K562 (cell line): ENCODE measurements around the gene RACGAP1. TPM values are rescaled to one million over a fixed set of nuclear protein-coding genes. Genes with fewer than 3 reads are reported as not detected.

Source experiments
- ATAC-seq: fragments of 200-7000 bp; cut with Tn5 transposase; 3 replicates; pipeline ENCODE4 v1.9.1; 2020; ENCODE audit warnings: moderate library complexity
- BruUV-seq: library from RNA; stranded (reverse); fragments of 400-500 nt; replicated peaks from 2 replicates; lab custom pipeline; 2021; lab: Mats Ljungman, UMichigan
- CTCF ChIA-PET: fragments of 300-600 bp; formaldehyde crosslinking; extraction: SDS; loops from one replicate; lab custom pipeline; 2021; ENCODE audit warnings: low intra/inter-chr PET ratio; lab: Yijun Ruan, JAX
- POLR2A ChIA-PET: fragments of 300-600, 350-650 bp; sonication (Branson Sonifier 250); formaldehyde crosslinking; extraction: SDS; loops from one replicate; lab custom pipeline; 2021; ENCODE audit warnings: antibody characterized with exemption, inconsistent platforms; lab: Yijun Ruan, JAX
- DNase-seq, 4 experiments: peaks; one replicate each; pipeline versions ENCODE4 v3.0.0 to v3.0.0-alpha.2; 2011 to 2018; ENCODE audit warnings: low spot score in 3 of 4, mixed read lengths in 3 of 4; ENCODE audit errors: extremely low read depth in 1 of 4
- FAIRE-seq: peaks from 2 replicates; lab custom pipeline; 2011; peaks lifted over from hg19 to GRCh38; lab: Jason Lieb, UNC
- H2AFZ ChIP-seq: 2 replicates; pipeline ENCODE4 v1.6.0; 2011; ENCODE audit warnings: low read depth, low read length, control low read depth, inconsistent platforms
- H3K27ac ChIP-seq: fragments of 200-600 bp; 3 replicates; pipeline ENCODE4 v1.8.0; 2011; ENCODE audit warnings: low read depth, mild to moderate bottlenecking, control low read depth, inconsistent platforms, low read length, moderate library complexity, mixed read lengths; ENCODE audit errors: extremely low read depth
- H3K27me3 ChIP-seq, 2 experiments: fragments of 300-600 bp in 1 of 2; 2 replicates in 1 of 2; 3 replicates in 1 of 2; pipeline versions ENCODE4 v1.6.0 to v1.8.0; 2011; ENCODE audit warnings: inconsistent platforms in 2 of 2, low read length in 2 of 2, mild to moderate bottlenecking in 1 of 2, mixed read lengths in 1 of 2, moderate library complexity in 1 of 2; ENCODE audit not compliant: control insufficient read depth in 2 of 2, insufficient read depth in 2 of 2
- H3K36me3 ChIP-seq: fragments of 300-600 bp; 3 replicates; pipeline ENCODE4 v1.8.0; 2011; ENCODE audit warnings: mild to moderate bottlenecking, low read length, inconsistent platforms; ENCODE audit not compliant: control insufficient read depth, insufficient read depth
- H3K4me1 ChIP-seq, 2 experiments: fragments of 200-600 bp in 1 of 2; replicated peaks in 1 of 2; 2 replicates in 1 of 2; 3 replicates in 1 of 2; pipeline versions ENCODE4 v1.5.1 to v1.8.0; 2011; ENCODE audit warnings: inconsistent platforms in 2 of 2, low read length in 2 of 2, mild to moderate bottlenecking in 1 of 2, mixed read lengths in 1 of 2, moderate library complexity in 1 of 2; ENCODE audit not compliant: control insufficient read depth in 2 of 2, insufficient read depth in 2 of 2
- H3K4me2 ChIP-seq: 2 replicates; pipeline ENCODE4 v1.6.1; 2011; ENCODE audit warnings: low read length, control low read depth, inconsistent platforms, mixed read lengths; ENCODE audit not compliant: insufficient read depth
- H3K4me3 ChIP-seq: fragments of 200-600 bp; sonication (generic), shearing (Covaris generic); 2 replicates; pipeline ENCODE4 v1.5.1; 2016; ENCODE audit warnings: control low read depth, inconsistent platforms
- H3K79me2 ChIP-seq: fragments of 200-600 bp; 3 replicates; pipeline ENCODE4 v1.8.0; 2011; ENCODE audit warnings: low read length, inconsistent platforms; ENCODE audit not compliant: control insufficient read depth, insufficient read depth
- H3K9ac ChIP-seq, 2 experiments: 2 replicates each; pipeline versions ENCODE4 v1.6.0 to v1.6.1; 2011; ENCODE audit warnings: low read depth in 2 of 2, low read length in 2 of 2, control low read depth in 1 of 2, inconsistent platforms in 1 of 2, mild to moderate bottlenecking in 1 of 2, mixed read lengths in 1 of 2; ENCODE audit not compliant: insufficient read depth in 1 of 2
- H3K9me1 ChIP-seq: one replicate; pipeline ENCODE4 v1.6.0; 2011; ENCODE audit warnings: inconsistent platforms, mild to moderate bottlenecking, low read length, moderate library complexity; ENCODE audit not compliant: control insufficient read depth, insufficient read depth
- H3K9me3 ChIP-seq: replicated peaks from 2 replicates; pipeline ENCODE4 v1.5.1; 2011; ENCODE audit warnings: low read depth, low read length, inconsistent platforms; ENCODE audit not compliant: control insufficient read depth, insufficient read depth
- H4K20me1 ChIP-seq: replicated peaks from 2 replicates; pipeline ENCODE4 v1.6.1; 2011; ENCODE audit warnings: low read length, inconsistent platforms, mixed read lengths; ENCODE audit not compliant: control insufficient read depth, insufficient read depth
- BRF1 ChIP-seq: IDR thresholded peaks from 3 replicates; pipeline ENCODE4 v1.6.1; 2011; ENCODE audit warnings: borderline replicate concordance, mild to moderate bottlenecking; ENCODE audit not compliant: insufficient read length; ENCODE audit errors: extremely low read depth
- CREB1 ChIP-seq, 2 experiments: sonication (generic) in 1 of 2; formaldehyde crosslinking in 1 of 2; IDR thresholded peaks; 2 replicates each; pipeline versions ENCODE4 v1.6.1 to v1.8.0; 2012 to 2022; ENCODE audit warnings: inconsistent platforms in 1 of 2, mild to moderate bottlenecking in 1 of 2, missing genetic modification reagents in 1 of 2, moderate library complexity in 1 of 2
- SRSF1 ChIP-seq: fragments of 200-400 bp; formaldehyde crosslinking; IDR thresholded peaks from 2 replicates; pipeline ENCODE4 v1.6.1; 2017; ENCODE audit warnings: mild to moderate bottlenecking, low read depth, low read length, moderate library complexity
- WHSC1 ChIP-seq: IDR thresholded peaks from one replicate; pipeline ENCODE4 v1.6.1; 2012; ENCODE audit warnings: low read length, control low read depth, inconsistent platforms
- ZNF699 ChIP-seq: fragments of 250-450 bp; sonication (Bioruptor Pico); IDR thresholded peaks from 2 replicates; pipeline ENCODE4 v1.8.0; 2021; ENCODE audit warnings: mild to moderate bottlenecking, moderate library complexity; ENCODE audit not compliant: insufficient replicate concordance
- WGBS: fragments of 100-300 bp; shearing (Covaris generic); methylation state at CpG from one replicate; pipeline ENCODE4 v1.1.6; 2016; ENCODE audit warnings: low coverage, mixed read lengths; ENCODE audit not compliant: insufficient coverage; ENCODE audit errors: missing lambda C conversion rate; 5-methylcytosine and 5-hydroxymethylcytosine counted together
- in situ Hi-C: fragments of 300-500 bp; cut with MboI; formaldehyde crosslinking; loops from 4 replicates; pipeline ENCODE4 v1.15.0; 2018; ENCODE audit warnings: inconsistent platforms, mixed read lengths
- intact Hi-C: fragments of 100-400 bp; cut with micrococcal nuclease; formaldehyde crosslinking; loops from 2 replicates; pipeline ENCODE4 v1.14.2; 2022
- polyA plus RNA-seq, 8 experiments: library from polyadenylated mRNA; depleted of rRNA in 4 of 8; stranded (reverse) in 5 of 8; unstranded in 3 of 8; fragments of >200 nt; fragmentation: Nextera tagmentation in 2 of 8; fragmentation: Illumina TruSeq in 1 of 8; extraction: Ambion mirVana in 2 of 8; extraction: Trizol in 1 of 8; gene quantifications; 2 replicates each; pipeline versions ENCODE4 v1.2.1 to v1.2.3, GENCODE V29; 2011 to 2014; ENCODE audit warnings: inconsistent platforms in 1 of 8, missing spikeins in 1 of 8
- total RNA-seq, 7 experiments: library from RNA; depleted of rRNA in 6 of 7; stranded (reverse); fragments of >200 nt in 6 of 7; fragmentation: Illumina TruSeq in 2 of 7; extraction: Trizol in 2 of 7; gene quantifications; 2 replicates each; pipeline versions ENCODE4 v1.2.1 to v1.2.3, GENCODE V29; 2011 to 2021; ENCODE audit warnings: low replicate concordance in 1 of 7
- TF ChIP-seq, protein P1 (sequence below): sonication (generic); formaldehyde crosslinking; IDR thresholded peaks from 2 replicates; pipeline ENCODE4 v1.8.0; 2023; ENCODE audit warnings: missing genetic modification reagents, mild to moderate bottlenecking, borderline replicate concordance
- TF ChIP-seq, protein P2 (sequence below): sonication (generic); formaldehyde crosslinking; IDR thresholded peaks from 2 replicates; pipeline ENCODE4 v1.8.1; 2023; ENCODE audit warnings: missing genetic modification reagents, mild to moderate bottlenecking, borderline replicate concordance

The RACGAP1 gene
- total and polyA plus RNA-seq, 9 of the 15 experiments (the other 6 are each of a cell fraction or from before 2014, with no cell fraction given) = 56.4 to 92.9 (median 71.8) TPM

DNA sequence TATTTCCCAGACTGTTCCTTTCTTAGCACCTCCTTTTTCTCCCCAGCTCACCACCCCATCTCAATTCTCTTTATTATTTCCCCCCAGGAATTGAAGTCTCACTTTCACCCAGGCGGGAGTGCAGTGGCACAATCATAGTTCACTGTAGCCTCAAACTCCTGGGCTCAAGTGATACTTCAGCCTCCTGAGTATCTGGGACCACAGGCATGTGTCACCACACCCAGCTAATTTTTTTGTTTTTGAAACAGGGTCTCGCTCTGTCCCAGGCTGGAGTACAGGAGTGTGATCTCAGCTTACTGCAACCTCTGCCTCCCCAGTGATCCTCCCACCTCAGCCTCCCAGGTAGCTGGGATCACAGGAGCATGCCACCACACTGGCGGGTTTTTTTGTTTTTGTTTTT, 11.0 kb downstream of the RACGAP1 start:
- ATAC-seq (no peak), DNase-seq (no peak), FAIRE-seq (no peak)
- no peaks in the 10 kb centered on the region for H3K9me1 ChIP-seq
- no peak overlapping the region for H2AFZ ChIP-seq
- H3K4me2 ChIP-seq = no peak overlapping the region
- ChIA-PET POLR2A (interaction anchor here (0.6 to 1.5 kb wide), 6 partner anchors 11 to 1164 kb away, joined by 3 to 4 read pairs (median 3); no protein-coding TSS in a partner anchor), CTCF (no interaction called here)
- no peaks in the 10 kb centered on the region for H3K27me3 ChIP-seq
- H4K20me1 ChIP-seq = peaks cover 8% of the 10 kb centered on the region
- BruUV-seq = no TSS peak
- H3K79me2 ChIP-seq = peaks cover 57% of the 10 kb centered on the region
- no peak overlapping the region for H3K4me3 ChIP-seq
- no peaks in the 10 kb centered on the region for H3K9me3 ChIP-seq
- in situ Hi-C loops (no loop called here), intact Hi-C loops (no loop called here)
- WGBS = 94% methylated on average over 3 of the region's 3 CpGs
- H3K36me3 ChIP-seq = peaks cover 61% of the 10 kb centered on the region
- H3K27ac ChIP-seq = no peak overlapping the region
- H3K4me1 ChIP-seq = peaks cover 4 to 5% of the 10 kb centered on the region in 2 experiments; a peak in 3 of 5 replicates
- H3K9ac ChIP-seq = no peak overlapping the region
- TF ChIP-seq ZNF699 (CRISPR knock-in tag) (no peak), WHSC1 (no peak), SRSF1 (no peak), CREB1 (IDR thresholded peaks at IDR 0.05) (no peak), CREB1 (CRISPR knock-in tag; IDR thresholded peaks at IDR 0.05) (no peak), BRF1 (no peak)
- TF ChIP-seq, protein P1, sequence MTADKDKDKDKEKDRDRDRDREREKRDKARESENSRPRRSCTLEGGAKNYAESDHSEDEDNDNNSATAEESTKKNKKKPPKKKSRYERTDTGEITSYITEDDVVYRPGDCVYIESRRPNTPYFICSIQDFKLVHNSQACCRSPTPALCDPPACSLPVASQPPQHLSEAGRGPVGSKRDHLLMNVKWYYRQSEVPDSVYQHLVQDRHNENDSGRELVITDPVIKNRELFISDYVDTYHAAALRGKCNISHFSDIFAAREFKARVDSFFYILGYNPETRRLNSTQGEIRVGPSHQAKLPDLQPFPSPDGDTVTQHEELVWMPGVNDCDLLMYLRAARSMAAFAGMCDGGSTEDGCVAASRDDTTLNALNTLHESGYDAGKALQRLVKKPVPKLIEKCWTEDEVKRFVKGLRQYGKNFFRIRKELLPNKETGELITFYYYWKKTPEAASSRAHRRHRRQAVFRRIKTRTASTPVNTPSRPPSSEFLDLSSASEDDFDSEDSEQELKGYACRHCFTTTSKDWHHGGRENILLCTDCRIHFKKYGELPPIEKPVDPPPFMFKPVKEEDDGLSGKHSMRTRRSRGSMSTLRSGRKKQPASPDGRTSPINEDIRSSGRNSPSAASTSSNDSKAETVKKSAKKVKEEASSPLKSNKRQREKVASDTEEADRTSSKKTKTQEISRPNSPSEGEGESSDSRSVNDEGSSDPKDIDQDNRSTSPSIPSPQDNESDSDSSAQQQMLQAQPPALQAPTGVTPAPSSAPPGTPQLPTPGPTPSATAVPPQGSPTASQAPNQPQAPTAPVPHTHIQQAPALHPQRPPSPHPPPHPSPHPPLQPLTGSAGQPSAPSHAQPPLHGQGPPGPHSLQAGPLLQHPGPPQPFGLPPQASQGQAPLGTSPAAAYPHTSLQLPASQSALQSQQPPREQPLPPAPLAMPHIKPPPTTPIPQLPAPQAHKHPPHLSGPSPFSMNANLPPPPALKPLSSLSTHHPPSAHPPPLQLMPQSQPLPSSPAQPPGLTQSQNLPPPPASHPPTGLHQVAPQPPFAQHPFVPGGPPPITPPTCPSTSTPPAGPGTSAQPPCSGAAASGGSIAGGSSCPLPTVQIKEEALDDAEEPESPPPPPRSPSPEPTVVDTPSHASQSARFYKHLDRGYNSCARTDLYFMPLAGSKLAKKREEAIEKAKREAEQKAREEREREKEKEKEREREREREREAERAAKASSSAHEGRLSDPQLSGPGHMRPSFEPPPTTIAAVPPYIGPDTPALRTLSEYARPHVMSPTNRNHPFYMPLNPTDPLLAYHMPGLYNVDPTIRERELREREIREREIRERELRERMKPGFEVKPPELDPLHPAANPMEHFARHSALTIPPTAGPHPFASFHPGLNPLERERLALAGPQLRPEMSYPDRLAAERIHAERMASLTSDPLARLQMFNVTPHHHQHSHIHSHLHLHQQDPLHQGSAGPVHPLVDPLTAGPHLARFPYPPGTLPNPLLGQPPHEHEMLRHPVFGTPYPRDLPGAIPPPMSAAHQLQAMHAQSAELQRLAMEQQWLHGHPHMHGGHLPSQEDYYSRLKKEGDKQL = no peak
- TF ChIP-seq, protein P2, sequence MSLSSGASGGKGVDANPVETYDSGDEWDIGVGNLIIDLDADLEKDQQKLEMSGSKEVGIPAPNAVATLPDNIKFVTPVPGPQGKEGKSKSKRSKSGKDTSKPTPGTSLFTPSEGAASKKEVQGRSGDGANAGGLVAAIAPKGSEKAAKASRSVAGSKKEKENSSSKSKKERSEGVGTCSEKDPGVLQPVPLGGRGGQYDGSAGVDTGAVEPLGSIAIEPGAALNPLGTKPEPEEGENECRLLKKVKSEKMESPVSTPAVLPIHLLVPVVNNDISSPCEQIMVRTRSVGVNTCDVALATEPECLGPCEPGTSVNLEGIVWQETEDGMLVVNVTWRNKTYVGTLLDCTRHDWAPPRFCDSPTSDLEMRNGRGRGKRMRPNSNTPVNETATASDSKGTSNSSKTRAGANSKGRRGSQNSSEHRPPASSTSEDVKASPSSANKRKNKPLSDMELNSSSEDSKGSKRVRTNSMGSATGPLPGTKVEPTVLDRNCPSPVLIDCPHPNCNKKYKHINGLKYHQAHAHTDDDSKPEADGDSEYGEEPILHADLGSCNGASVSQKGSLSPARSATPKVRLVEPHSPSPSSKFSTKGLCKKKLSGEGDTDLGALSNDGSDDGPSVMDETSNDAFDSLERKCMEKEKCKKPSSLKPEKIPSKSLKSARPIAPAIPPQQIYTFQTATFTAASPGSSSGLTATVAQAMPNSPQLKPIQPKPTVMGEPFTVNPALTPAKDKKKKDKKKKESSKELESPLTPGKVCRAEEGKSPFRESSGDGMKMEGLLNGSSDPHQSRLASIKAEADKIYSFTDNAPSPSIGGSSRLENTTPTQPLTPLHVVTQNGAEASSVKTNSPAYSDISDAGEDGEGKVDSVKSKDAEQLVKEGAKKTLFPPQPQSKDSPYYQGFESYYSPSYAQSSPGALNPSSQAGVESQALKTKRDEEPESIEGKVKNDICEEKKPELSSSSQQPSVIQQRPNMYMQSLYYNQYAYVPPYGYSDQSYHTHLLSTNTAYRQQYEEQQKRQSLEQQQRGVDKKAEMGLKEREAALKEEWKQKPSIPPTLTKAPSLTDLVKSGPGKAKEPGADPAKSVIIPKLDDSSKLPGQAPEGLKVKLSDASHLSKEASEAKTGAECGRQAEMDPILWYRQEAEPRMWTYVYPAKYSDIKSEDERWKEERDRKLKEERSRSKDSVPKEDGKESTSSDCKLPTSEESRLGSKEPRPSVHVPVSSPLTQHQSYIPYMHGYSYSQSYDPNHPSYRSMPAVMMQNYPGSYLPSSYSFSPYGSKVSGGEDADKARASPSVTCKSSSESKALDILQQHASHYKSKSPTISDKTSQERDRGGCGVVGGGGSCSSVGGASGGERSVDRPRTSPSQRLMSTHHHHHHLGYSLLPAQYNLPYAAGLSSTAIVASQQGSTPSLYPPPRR (CRISPR knock-in tag) = no peak
